NCI-H2107 treated with DMSO at 0.1 percent for 48 hours (cell line): ENCODE measurements around the gene INTS13.
"Not testable (repeated sequence)": the region's sequence is repeated elsewhere in the genome, so short reads cannot be mapped to it uniquely, and the experiment has no call there.

Experiments
- DNase-seq: peaks from one replicate; lab custom pipeline; 2025; ENCODE audit not compliant: unreplicated experiment; lab: John Stamatoyannopoulos, UW

INTS13 gene

DNA sequence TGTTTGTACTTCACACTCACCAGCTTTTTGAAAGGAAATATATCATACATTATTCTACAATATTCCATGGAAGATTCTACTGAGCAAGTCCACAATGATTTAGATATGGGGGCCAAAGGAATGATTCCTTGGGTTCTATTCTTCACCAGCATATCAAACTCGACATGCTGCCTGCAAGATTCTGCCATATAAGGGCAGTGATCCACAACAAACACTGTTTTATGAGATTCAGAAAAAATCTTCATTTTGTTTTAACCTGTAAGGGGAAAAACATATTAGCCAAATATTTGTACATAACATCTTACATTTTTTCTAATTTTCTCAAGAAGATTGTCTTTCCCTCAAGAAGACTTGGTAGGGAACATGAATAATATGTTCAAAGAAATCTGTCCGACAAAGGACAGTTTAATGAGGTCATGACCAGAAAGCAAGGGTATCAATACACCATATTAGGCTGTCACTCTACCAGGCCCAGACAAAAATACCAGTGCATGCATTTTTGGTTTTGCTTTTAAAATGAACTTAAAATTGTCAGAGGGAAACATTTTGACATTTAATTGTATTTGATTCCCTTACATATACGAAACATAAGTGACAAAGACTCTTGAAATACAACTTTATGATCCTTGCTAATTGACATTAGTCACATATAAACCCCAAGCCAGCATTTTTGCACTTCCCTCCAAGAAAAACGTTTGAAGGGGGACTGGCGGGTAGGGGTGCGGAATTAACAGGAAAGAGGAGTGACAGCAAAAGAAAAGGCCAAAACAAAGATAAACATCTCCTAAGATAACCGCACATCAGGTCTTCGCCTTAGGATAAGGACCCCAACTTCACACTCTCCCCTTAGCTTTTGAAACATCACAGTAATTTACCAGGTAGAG lies 980 bp downstream of the INTS13 start:
- no peak for DNase-seq

DNA sequence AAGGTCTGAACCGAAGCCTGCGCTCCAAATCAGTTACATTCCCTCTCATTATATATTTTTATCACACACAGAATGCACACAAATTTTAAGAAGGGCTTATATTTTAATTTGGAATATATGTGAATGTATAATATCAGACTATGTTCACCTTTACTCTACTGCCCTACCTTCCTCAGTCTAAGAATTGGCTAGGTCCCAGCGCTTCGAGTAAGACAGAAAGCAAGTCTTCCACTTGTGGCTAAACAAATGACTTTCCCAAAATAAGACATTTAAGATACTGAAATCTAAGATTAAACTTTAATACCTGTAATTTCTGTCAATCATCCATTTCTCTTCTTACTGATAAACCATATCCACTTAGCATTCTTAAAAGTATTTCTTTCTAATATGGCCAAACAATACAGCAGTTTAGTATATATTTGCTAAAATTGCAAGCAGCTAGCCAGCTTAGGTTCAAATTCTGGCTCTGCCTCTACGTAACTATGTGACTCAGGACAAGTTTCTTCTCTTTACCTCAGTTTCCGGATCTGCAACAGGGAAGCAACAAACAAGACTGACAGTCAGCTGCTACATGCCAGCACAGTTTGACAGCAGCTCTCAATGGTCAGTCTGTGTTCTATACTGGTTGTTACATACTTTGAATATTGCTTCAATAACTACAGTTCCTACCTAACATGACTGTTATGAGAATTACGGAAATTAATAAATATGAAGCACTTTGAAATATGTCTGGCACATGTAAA lies 2.0 kb downstream of the INTS13 start:
- DNase-seq = no peak

DNA sequence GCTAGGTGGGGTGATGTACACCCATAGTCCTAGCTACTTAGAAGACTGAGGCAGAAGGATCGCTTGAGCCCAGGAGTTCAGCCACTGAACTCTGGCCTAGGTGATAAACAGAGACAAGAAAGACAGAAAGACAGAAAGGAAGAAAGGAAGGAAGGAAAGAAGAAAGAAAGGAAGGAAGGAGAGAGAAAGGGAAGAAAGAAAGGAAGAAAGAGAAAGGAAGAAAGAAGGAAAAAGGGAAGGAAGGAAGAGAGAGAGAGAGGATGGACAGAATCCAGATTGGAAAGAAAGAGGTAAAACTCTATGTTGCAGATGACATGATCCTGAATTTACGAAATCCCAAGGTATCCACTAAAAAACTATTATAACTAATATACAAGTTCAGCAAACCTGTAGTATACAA lies 8.2 kb downstream of the INTS13 start:
- no peak for DNase-seq

DNA sequence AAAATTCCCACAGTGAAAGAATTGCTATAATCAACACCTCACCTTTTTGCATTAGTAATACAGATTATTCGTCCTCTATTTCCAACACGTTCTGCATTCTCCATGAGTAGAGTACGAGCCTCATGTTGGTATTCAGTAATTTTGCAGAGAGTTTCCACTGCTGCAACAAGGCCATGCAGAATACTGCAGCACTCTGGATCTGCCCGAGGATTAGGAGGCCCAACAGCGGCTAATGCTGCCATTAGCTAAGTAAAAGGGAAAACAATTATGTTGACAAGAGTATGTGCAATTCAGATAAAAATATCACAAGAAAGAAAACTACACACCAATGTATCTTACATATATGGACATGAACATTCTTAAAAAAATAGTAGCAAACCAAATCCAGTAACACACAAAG lies 9.1 kb downstream of the INTS13 start:
- DNase-seq = no peak

DNA sequence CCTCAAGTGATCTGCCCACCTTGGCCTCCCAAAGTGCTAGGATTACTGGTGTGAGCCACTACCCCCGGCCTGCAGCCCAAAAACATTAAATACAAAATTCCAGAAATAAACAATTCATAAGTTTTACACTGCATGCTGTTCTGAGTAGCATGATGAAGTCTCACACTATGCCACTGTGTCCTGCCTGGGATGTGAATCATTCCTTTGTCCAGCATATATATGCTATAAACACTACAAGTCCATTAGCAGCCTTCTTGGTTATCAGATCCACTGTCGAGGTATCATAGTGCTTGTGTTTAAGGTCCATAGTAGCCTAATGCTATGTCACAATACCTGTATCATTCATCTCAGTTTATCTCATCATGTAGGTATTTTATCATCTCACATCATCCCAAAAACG lies 15.9 kb downstream of the INTS13 start:
- no peak for DNase-seq

DNA sequence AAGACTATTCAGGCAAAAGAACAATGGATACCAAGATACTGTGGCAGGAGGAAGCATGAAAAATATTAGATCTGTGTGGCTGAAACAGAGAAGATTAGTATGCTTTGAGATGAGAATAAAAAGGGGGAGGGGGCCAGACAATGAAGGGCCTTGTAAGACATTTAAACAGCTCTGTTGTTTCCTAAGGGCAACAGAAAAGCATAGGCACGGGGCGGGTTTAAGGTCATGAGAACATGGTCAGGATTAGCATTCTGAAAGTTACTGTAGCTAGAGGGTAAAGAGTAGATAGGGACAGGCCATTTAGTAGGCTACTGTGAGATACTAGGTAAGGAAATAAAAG lies 18.6 kb downstream of the INTS13 start:
- DNase-seq = no peak

DNA sequence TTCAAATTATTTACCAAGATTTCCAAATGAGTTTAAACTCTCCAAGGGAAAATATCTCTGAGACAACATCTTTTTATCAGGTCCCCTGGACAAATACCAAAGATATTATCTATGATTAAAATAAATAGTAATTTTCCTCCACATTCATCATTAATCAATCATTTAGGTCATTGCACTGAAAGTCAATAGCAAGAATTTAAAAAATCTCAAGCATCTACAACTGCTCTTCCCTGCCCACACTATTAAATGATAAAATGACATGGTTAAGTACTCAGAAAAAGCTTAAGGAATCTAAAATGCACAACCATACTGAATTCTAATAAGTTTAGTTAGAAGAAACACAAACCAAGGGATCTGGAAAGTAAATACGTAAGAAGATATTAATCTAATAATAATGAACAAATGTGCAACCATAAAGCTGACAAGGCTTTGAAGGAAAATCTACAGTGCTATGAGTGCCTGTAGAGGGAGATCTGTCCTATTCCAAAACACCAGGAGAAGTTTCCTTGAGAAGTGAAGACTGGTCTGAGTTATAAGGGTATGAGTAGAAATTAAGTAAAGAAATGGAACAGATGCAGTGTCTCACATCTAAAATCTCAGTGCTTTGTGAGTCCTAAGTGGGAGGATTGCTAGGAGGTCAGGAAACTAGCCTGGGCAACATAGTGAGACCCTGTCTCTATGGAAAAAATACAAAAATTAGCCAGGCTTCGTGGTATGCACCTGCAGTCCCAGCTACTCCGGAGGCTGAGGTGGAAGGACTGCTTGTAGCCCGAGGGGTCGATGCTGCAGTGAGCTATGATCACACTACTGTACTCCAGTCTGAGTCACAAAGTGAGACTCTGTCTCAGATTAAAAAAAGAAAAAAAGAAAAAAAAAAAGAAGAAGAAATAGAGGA lies 19.2 kb downstream of the INTS13 start:
- DNase-seq = no peak

DNA sequence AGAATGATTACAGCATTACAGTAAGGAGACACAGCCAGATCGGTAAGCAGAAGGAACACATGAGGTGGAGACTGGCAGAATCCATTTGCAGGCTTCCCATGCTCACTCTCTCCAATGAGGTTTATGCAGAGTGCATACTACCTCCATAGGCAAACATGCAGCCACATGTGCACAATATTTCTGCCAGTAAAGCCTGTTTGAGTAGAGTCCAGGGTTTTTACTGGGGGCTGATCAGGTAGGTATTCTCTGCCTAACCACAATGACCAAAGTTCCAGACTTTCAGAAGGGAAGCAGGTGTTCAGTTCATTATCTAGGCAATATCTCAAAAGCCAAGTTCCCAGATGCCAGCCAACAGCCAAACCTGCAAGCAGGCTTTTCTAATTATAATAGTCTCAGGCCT lies 31.1 kb downstream of the INTS13 start:
- DNase-seq = peak; percentile 97

DNA sequence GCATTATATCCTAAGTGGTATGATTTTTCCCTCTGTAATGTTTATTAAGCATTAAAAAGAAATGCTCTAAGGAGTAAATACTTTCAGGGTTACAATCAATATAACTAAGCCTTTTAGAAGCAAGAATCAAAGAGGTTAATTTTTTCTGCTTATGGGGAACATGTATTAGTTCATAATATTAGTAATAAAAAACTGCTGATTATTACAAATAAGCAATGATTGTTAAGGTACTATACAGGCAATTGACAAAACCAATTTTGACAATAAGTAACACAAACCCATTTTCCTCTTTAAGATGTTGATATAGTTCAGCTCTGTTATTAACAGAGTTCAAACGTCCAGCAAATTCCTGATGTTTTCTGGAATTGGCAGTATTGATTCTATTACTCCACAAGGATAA lies 31.8 kb downstream of the INTS13 start:
- DNase-seq = no peak

DNA sequence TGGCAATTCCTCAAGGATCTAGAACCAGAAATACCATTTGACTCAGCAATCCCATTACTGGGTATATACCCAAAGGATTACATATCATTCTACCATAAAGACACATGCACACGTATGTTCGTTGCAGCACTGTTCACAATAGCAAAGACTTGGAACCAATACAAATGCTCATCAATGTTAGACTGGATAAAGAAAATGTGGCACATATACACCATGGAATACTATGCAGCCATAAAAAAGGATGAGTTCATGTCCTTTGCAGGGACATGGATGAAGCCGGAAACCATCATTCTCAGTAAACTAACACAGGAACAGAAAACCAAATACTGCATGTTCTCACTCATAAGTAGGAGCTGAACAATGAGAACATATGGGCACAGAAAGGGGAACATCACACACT lies 34.4 kb downstream of the INTS13 start:
- DNase-seq = not testable (repeated sequence)

DNA sequence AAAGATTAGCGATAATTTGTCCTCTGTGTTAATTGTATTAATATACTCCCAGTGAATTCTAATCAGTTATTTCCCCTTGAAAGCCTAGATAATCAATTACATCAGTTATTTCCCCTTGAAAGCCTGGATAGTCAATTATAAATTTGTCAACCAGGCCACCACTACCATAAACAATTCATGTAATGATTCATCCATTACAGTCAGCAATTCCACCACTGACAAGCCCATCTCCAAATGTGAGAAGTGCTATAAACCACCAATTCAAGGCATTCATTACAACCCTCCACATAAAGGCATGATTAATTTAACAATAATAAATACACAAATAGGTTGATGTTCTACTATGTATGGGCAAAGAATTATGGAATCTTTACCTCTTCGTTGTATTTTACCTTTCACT lies 40.9 kb downstream of the INTS13 start:
- no peak for DNase-seq

DNA sequence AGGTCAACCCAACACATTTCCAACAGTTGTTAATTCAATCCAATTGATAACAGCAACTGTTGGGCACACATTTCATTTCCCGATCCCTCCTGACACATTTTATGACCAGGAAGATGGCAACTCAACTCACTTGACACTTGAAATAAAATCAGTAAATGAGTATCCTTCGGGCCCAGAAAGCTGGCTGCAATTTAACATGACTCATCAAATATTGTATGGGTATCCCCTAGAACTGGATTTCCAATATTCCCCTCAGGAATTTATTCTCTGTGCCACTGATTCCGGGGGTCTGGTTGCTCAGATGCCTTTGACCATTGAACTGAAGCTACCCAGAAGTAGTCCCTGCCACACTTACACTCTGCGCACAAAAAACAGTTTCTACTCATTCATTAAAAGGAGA lies 42.1 kb downstream of the INTS13 start:
- no peak for DNase-seq

DNA sequence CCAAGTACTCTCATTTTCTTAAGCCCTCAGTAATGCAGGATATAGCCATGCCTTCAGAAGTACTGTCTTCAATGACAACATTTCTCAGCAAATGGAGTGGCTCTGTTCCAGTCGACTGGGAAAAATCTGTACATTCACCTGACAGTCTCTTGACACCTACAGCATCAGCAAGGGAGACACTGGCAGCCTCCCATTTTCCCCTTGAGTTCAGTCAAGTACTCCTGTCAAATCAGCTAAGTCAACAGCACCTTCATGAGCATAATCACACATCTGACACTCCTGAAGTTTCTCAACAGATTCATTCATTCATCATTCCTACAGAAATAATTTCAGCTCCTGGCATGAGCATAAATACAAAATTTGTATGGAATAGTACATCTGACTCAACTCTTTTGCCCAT lies 46.1 kb downstream of the INTS13 start:
- DNase-seq = no peak

DNA sequence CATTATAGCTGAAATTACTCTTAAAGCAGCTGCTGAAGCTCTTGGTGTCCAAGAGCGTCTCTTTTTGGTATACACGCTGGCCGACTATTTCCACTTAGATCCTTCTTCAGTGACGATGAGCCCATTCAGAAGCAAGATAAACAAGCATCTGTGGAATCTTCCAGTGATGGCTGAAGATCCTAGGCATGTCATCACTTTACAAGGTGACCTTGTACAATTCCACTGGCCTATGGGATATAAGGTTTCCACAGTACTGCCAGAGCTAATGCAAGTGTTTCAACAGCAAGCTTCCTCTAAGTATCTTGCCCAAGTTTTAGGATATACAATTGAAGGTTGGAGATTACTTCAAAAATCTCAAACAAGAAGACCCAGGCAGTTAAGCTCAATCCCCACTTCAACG lies 47.0 kb downstream of the INTS13 start:
- no peak for DNase-seq

DNA sequence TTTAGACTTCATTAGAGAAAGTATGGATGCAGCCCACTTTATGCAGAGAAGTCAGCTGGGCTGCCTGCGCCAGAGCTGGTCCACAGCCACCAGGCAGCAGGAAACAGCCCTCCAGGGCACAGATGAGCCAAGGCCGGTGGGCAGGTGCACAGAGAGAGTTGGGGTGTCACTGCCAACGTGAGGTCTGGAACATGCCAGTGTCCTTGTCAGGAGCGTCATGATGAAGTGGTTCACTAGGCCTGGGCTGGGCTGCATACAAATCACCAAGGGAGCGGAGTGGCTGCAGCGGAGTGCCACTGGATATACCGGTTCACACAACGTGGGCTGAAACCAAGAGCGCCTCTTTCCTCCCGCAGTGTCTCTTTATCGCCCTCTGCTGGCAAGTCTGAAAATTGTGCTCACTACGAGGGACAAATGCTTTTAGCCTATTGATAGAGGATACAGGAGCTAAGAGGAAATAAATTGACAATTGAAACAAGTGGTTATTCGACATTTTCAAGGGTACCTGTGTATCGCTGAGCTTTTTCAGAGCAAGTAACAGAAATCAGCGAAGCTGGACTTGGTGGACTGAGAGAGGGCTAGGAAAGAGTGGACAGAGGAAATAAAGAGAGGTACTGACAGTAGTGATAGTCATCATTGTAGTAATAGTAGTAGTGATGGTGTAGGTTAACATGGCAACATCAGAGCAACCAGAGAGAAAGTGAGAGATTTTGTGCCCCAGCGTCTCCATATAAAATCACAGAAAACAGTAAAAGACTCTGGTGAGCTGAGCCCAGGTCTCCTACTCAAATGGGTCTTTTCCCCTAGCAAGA lies 52.8 kb downstream of the INTS13 start:
- DNase-seq = peak; percentile 95

DNA sequence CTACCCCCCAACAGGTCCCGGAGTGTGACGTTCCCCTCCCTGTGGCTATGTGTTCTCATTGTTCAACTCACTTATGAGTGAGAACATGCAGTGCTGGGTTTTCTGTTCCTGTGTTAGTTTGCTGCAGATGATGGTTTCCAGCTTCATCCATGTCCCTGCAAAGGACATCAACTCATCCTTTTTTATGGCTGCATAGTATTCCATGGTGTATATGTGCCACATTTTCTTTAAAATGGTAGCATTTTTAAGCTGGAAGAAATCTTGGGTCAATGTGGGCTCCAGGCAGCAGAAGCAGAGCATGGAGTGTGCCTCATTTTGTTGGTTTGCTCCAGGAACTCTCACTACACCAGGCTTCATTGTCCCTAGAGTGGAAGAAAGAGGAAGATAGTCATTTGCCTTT lies 57.2 kb downstream of the INTS13 start:
- no peak for DNase-seq

DNA sequence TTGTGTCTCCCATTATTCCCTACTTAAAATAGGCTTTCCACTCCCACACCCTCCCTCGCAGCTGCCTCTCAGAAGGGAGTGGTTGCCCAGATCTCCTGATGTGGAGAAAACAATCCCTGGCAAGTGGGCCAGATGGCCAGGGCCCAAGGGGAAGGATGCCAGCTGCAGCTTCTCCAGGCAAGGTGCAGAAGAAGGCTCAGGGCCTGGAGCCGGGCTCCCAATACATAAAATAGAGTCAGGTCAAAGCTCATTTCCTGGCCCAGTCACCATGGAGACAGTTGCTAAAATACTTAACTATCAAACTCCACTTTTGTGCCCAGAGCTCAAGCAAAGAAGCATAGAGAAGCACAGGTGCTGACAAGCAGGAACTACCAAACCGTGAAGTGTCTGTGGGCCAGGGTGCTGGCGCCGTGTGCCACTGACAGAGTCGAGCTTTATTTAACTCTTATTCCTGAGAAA lies 59.1 kb downstream of the INTS13 start:
- peak; percentile 78 for DNase-seq

DNA sequence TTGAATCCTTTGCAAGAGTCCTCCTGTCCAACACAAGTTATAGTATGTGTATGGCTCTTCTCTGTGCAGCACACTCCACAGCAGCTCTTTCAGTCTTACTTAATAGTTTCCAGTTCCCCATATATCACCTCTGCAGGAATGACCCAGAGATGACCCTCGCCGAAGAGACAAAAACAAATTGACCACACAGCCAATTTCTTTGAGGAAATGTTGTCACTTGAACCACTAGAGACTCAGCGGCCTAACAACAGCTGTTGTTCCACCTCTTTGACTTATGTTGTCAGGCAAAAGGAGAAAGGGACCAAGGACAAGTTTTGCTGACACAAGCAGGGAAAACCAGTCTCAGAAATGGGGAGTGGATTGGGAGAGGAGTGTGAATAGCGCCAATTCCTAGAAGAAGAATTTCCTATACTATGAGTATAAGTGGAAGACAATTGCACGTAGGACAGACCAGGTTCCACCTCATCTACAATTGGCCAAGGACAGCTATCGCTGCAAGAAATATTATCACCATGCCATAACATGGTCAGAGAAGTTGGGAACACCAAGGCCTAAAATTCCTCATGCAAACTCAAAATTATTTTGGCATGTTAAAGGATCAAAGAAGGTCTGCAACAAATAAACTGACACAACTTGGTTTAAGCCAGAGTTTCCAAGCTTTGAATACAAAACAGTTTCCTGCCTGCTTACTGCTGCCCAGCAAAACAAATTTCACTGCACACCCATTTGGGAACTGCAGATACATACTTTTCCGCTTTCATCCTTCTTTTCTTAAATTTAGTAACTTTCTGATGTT lies 63.1 kb downstream of the INTS13 start:
- DNase-seq = no peak

DNA sequence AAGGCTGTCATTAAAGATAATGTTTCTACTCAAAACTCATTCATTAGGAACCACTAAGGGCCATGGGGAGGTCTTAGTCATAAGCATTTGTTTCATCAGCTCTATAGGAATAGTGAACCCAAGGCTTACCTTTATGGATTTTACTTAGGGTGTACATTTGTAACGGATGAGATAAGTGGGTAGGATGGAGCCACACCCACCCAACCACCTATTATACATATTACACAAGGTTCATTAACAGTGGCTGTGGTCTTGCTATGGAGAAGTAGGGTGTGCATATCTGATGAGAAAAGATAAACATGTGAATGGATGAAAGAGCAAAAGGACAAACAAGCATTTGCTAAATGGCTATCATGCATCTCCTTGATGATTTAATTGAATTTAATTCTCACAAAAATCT lies 65.2 kb downstream of the INTS13 start:
- DNase-seq = peak; percentile 84

DNA sequence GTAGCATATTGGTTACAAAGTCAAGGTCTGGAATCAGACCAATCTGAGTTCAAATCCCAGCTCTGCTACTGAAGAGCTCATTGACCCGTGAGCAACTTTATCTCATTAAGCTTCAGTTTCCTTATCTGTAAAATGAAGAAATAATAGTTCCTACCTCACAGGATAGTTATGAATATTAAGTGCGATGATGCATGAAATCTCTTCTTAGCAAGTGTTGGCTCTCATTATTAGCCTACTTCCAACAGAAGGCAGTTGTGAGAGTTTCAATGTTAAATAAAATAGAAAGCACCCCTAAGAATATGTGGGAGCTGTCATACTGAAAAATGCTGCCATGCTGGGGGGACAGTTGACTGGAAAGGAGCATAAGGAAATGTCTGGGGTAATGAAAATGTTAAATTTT lies 65.8 kb downstream of the INTS13 start:
- peak; percentile 23 for DNase-seq
